GM23338 (cell line): ENCODE results near the gene C12orf43.

ENCODE experiments used
- EZH2 ChIP-seq: fragments of 200-600 bp; sonication (generic); IDR thresholded peaks from one replicate; pipeline ENCODE4 v1.8.0; 2017; ENCODE audit warnings: antibody characterized with exemption, mild to moderate bottlenecking, low read depth; ENCODE audit not compliant: unreplicated experiment
- POLR2AphosphoS5 ChIP-seq: IDR thresholded peaks from 2 replicates; pipeline ENCODE4 v1.6.1; 2016; ENCODE audit warnings: antibody characterized with exemption, low read depth
- TF ChIP-seq, protein P1 (sequence below), 2 experiments: fragments of 200-600 bp in 1 of 2; sonication (generic) in 1 of 2; conservative IDR thresholded peaks; 2 replicates each; pipeline versions ENCODE4 v1.5.1 to v1.6.1; 2016 to 2017; ENCODE audit warnings: antibody characterized with exemption in 2 of 2, low read depth in 2 of 2, mild to moderate bottlenecking in 2 of 2, moderate library complexity in 1 of 2
- TF ChIP-seq, protein P2 (sequence below): IDR thresholded peaks from one replicate; pipeline ENCODE4 v1.6.1; 2018; ENCODE audit warnings: antibody characterized with exemption; ENCODE audit not compliant: unreplicated experiment
- TF ChIP-seq, protein P3 (sequence below): IDR thresholded peaks from 2 replicates; pipeline ENCODE4 v1.6.1; 2016; ENCODE audit warnings: antibody characterized with exemption

DNA sequence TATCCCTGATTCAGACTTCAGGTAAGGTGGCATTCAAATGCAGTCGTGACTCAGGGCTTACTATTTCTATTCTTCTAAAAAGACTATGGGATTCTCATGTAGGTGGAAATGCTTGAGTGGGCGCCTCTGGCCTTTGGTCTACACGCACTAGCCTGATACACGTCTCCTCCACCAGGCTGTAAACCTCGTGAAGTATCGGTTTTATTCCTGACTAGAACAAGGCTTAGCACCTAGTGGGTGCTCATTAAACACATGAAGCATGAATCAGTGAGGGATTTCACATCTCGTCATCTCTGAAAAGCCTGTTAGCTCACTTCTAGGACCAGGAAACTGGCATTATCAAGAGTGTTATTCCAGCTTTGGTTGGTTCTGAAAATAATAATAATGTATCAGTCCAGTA lies 55.6 kb downstream of the C12orf43 start:
- TF ChIP-seq, protein P1, sequence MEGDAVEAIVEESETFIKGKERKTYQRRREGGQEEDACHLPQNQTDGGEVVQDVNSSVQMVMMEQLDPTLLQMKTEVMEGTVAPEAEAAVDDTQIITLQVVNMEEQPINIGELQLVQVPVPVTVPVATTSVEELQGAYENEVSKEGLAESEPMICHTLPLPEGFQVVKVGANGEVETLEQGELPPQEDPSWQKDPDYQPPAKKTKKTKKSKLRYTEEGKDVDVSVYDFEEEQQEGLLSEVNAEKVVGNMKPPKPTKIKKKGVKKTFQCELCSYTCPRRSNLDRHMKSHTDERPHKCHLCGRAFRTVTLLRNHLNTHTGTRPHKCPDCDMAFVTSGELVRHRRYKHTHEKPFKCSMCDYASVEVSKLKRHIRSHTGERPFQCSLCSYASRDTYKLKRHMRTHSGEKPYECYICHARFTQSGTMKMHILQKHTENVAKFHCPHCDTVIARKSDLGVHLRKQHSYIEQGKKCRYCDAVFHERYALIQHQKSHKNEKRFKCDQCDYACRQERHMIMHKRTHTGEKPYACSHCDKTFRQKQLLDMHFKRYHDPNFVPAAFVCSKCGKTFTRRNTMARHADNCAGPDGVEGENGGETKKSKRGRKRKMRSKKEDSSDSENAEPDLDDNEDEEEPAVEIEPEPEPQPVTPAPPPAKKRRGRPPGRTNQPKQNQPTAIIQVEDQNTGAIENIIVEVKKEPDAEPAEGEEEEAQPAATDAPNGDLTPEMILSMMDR (conservative IDR thresholded peaks at IDR 0.05; ENCODE audit: low read depth in 2 of 2) = no peak
- TF ChIP-seq, protein P2, sequence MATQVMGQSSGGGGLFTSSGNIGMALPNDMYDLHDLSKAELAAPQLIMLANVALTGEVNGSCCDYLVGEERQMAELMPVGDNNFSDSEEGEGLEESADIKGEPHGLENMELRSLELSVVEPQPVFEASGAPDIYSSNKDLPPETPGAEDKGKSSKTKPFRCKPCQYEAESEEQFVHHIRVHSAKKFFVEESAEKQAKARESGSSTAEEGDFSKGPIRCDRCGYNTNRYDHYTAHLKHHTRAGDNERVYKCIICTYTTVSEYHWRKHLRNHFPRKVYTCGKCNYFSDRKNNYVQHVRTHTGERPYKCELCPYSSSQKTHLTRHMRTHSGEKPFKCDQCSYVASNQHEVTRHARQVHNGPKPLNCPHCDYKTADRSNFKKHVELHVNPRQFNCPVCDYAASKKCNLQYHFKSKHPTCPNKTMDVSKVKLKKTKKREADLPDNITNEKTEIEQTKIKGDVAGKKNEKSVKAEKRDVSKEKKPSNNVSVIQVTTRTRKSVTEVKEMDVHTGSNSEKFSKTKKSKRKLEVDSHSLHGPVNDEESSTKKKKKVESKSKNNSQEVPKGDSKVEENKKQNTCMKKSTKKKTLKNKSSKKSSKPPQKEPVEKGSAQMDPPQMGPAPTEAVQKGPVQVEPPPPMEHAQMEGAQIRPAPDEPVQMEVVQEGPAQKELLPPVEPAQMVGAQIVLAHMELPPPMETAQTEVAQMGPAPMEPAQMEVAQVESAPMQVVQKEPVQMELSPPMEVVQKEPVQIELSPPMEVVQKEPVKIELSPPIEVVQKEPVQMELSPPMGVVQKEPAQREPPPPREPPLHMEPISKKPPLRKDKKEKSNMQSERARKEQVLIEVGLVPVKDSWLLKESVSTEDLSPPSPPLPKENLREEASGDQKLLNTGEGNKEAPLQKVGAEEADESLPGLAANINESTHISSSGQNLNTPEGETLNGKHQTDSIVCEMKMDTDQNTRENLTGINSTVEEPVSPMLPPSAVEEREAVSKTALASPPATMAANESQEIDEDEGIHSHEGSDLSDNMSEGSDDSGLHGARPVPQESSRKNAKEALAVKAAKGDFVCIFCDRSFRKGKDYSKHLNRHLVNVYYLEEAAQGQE = no peak
- TF ChIP-seq POLR2AphosphoS5 (no peak), EZH2 (no peak)
- TF ChIP-seq, protein P3, sequence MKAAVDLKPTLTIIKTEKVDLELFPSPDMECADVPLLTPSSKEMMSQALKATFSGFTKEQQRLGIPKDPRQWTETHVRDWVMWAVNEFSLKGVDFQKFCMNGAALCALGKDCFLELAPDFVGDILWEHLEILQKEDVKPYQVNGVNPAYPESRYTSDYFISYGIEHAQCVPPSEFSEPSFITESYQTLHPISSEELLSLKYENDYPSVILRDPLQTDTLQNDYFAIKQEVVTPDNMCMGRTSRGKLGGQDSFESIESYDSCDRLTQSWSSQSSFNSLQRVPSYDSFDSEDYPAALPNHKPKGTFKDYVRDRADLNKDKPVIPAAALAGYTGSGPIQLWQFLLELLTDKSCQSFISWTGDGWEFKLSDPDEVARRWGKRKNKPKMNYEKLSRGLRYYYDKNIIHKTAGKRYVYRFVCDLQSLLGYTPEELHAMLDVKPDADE = no peak
